Measurements from ENCODE around the gene SHISA6.

Gene SHISA6

DNA sequence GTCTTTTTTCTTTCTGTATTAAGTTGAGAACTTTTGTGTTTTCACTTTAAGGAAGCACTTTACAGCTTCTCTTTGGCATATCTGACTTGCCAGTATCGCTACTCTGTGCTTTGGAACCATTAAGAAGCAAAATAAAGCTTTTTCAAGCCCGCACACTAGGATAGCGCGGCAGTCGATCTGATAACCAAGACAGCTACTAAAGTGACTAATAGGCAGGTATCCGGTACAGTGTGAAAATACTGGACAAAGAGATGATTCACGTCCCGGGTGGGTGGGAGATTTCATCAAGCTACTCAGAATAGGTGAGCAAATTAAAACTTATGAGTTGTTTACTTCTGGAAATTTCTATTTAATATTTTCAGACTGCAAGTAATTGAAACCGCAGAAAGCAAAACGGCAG, 53.8 kb downstream of the SHISA6 start:
- H3K9ac ChIP-seq (ENCODE audit: low read length) = no peak overlapping the region
- no peak for TF ChIP-seq EZH2phosphoT487 (conservative IDR thresholded peaks at IDR 0.05; ENCODE audit: low read length)
- TF ChIP-seq, protein P1, sequence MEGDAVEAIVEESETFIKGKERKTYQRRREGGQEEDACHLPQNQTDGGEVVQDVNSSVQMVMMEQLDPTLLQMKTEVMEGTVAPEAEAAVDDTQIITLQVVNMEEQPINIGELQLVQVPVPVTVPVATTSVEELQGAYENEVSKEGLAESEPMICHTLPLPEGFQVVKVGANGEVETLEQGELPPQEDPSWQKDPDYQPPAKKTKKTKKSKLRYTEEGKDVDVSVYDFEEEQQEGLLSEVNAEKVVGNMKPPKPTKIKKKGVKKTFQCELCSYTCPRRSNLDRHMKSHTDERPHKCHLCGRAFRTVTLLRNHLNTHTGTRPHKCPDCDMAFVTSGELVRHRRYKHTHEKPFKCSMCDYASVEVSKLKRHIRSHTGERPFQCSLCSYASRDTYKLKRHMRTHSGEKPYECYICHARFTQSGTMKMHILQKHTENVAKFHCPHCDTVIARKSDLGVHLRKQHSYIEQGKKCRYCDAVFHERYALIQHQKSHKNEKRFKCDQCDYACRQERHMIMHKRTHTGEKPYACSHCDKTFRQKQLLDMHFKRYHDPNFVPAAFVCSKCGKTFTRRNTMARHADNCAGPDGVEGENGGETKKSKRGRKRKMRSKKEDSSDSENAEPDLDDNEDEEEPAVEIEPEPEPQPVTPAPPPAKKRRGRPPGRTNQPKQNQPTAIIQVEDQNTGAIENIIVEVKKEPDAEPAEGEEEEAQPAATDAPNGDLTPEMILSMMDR (IDR thresholded peaks at IDR 0.05; ENCODE audit: insufficient read depth, low read length, poor library complexity, severe bottlenecking) = no peak

DNA sequence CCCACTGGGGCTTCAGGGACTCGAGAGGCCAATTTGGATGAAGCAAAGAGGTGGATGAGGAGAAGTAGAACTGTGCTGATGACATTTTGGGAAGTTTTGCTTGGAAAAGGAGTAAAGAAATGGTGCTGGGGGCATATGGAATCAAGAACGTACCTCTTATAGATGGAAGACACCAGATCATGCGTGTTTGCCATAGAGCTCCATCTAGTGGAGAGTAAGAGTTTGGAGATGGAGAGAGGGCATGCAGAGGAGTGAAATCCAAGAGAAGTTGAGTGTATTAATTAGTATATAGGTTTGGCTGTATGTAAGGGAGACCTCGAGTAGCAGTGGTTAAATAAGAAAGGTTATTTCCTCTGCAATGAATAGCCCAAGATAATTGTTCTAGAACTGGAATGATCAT, 56.0 kb downstream of the SHISA6 start:
- Histone ChIP-seq H3F3A (ENCODE audit: insufficient read depth) (no peaks in the 10 kb centered on the region), H3K9ac (ENCODE audit: low read length) (no peak overlapping the region), H3K36me3 (ENCODE audit: low read length) (no peaks in the 10 kb centered on the region), H3K4me3 (ENCODE audit: insufficient read depth, low read length, poor library complexity, severe bottlenecking) (no peak overlapping the region), H3K4me2 (ENCODE audit: low read depth, low read length, poor library complexity, severe bottlenecking) (no peak overlapping the region), H3K27ac (ENCODE audit: low read depth, low read length) (no peak overlapping the region), H3K9me2 (replicated peaks; ENCODE audit: insufficient read depth, low read length) (no peaks in the 10 kb centered on the region), H3K79me2 (ENCODE audit: insufficient read depth, low read length) (no peaks in the 10 kb centered on the region), H3K27me3 (ENCODE audit: low read length) (no peaks in the 10 kb centered on the region), H2AFZ (ENCODE audit: low read depth, low read length, severe bottlenecking) (no peak overlapping the region), H3K9me3 (ENCODE audit: insufficient read depth, low read length) (no peaks in the 10 kb centered on the region), H4K20me1 (ENCODE audit: low read depth, low read length) (no peaks in the 10 kb centered on the region)
- TF ChIP-seq, protein P1 (IDR thresholded peaks at IDR 0.05; ENCODE audit: insufficient read depth, low read length, poor library complexity, severe bottlenecking) = no peak
- TF ChIP-seq EZH2phosphoT487 (conservative IDR thresholded peaks at IDR 0.05; ENCODE audit: low read length) = no peak

More for the DNA sequence above, 53.8 kb downstream of the SHISA6 start:
- no peaks in the 10 kb centered on the region for H3K9me2 ChIP-seq (replicated peaks; ENCODE audit: insufficient read depth, low read length)
- no peaks in the 10 kb centered on the region for H3F3A ChIP-seq (ENCODE audit: insufficient read depth)
- no peaks in the 10 kb centered on the region for H3K79me2 ChIP-seq (ENCODE audit: insufficient read depth, low read length)
- no peaks in the 10 kb centered on the region for H3K9me3 ChIP-seq (ENCODE audit: insufficient read depth, low read length)
- H4K20me1 ChIP-seq (ENCODE audit: low read depth, low read length) = no peaks in the 10 kb centered on the region
- H3K27ac ChIP-seq (ENCODE audit: low read depth, low read length) = no peak overlapping the region
- H3K36me3 ChIP-seq (ENCODE audit: low read length) = no peaks in the 10 kb centered on the region
- H2AFZ ChIP-seq (ENCODE audit: low read depth, low read length, severe bottlenecking) = no peak overlapping the region
- no peak overlapping the region for H3K4me2 ChIP-seq (ENCODE audit: low read depth, low read length, poor library complexity, severe bottlenecking)
- H3K27me3 ChIP-seq (ENCODE audit: low read length) = no peaks in the 10 kb centered on the region
- no peak overlapping the region for H3K4me3 ChIP-seq (ENCODE audit: insufficient read depth, low read length, poor library complexity, severe bottlenecking)

DNA sequence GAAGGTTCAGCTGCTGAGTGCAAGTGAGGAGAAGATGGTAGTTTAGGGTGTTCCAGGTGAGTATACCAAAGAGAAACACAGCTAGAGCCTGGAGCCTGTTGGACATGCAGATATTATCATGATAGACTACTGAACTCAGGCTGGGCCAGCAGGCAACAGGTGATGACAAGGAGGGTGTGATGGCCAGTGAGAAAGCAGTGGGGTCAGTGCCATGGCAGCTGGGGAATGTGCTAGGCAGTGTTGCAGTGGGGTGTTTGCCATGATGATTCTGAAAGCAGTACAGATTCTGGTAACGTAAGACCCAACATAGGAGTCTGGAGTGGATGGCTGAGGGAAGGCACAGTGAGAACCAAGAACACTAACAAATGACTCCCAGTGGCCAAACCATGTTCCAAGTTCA, 57.4 kb downstream of the SHISA6 start:
- no peak overlapping the region for H2AFZ ChIP-seq (ENCODE audit: low read depth, low read length, severe bottlenecking)
- no peak for TF ChIP-seq EZH2phosphoT487 (conservative IDR thresholded peaks at IDR 0.05; ENCODE audit: low read length)
- no peak overlapping the region for H3K4me2 ChIP-seq (ENCODE audit: low read depth, low read length, poor library complexity, severe bottlenecking)
- H3K79me2 ChIP-seq (ENCODE audit: insufficient read depth, low read length) = no peaks in the 10 kb centered on the region
- H3K27me3 ChIP-seq (ENCODE audit: low read length) = no peaks in the 10 kb centered on the region
- H3K9me2 ChIP-seq (replicated peaks; ENCODE audit: insufficient read depth, low read length) = no peaks in the 10 kb centered on the region
- H3K9ac ChIP-seq (ENCODE audit: low read length) = no peak overlapping the region
- no peaks in the 10 kb centered on the region for H3K9me3 ChIP-seq (ENCODE audit: insufficient read depth, low read length)
- no peaks in the 10 kb centered on the region for H3F3A ChIP-seq (ENCODE audit: insufficient read depth)
- H3K27ac ChIP-seq (ENCODE audit: low read depth, low read length) = no peak overlapping the region
- no peaks in the 10 kb centered on the region for H4K20me1 ChIP-seq (ENCODE audit: low read depth, low read length)
- H3K36me3 ChIP-seq (ENCODE audit: low read length) = no peaks in the 10 kb centered on the region
- H3K4me3 ChIP-seq (ENCODE audit: insufficient read depth, low read length, poor library complexity, severe bottlenecking) = no peak overlapping the region

DNA sequence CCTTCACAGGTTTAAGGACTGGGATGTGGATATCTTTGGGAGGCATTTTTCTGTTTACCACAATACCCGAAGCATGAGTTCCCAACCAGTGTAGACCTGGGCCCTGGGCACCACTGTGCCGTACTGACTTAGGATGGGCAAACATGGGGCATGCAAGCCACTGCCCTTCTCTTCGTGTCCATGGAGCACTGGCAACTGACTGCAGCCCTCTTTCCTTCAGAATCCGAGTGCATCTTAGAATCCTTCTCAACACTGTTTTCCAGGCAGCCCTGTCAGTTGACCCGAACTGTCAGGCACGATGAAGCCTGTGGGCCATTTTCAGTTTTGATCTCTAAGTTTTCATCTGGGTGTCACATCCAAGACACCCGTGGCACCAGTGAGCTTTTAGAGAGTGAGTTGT, 59.2 kb downstream of the SHISA6 start:
- TF ChIP-seq EZH2phosphoT487 (conservative IDR thresholded peaks at IDR 0.05; ENCODE audit: low read length) = no peak
- TF ChIP-seq, protein P1 (IDR thresholded peaks at IDR 0.05; ENCODE audit: insufficient read depth, low read length, poor library complexity, severe bottlenecking) = no peak
- Histone ChIP-seq H3K36me3 (ENCODE audit: low read length) (no peaks in the 10 kb centered on the region), H4K20me1 (ENCODE audit: low read depth, low read length) (no peaks in the 10 kb centered on the region), H2AFZ (ENCODE audit: low read depth, low read length, severe bottlenecking) (no peak overlapping the region), H3K9me3 (ENCODE audit: insufficient read depth, low read length) (no peaks in the 10 kb centered on the region), H3K4me2 (ENCODE audit: low read depth, low read length, poor library complexity, severe bottlenecking) (no peak overlapping the region), H3K4me3 (ENCODE audit: insufficient read depth, low read length, poor library complexity, severe bottlenecking) (no peak overlapping the region), H3K9ac (ENCODE audit: low read length) (no peak overlapping the region), H3K79me2 (ENCODE audit: insufficient read depth, low read length) (no peaks in the 10 kb centered on the region), H3K9me2 (replicated peaks; ENCODE audit: insufficient read depth, low read length) (no peaks in the 10 kb centered on the region), H3K27me3 (ENCODE audit: low read length) (no peaks in the 10 kb centered on the region), H3K27ac (ENCODE audit: low read depth, low read length) (no peak overlapping the region), H3F3A (ENCODE audit: insufficient read depth) (no peaks in the 10 kb centered on the region)

All from SU-DHL-6 (cell line).